ENCODE results near the gene ULBP3. TPM values are rescaled to one million over a fixed set of nuclear protein-coding genes. Genes with fewer than 3 reads are reported as not detected.
"Not testable (repeated sequence)": the region's sequence is repeated elsewhere in the genome, so short reads cannot be mapped to it uniquely, and the experiment has no call there.

ULBP3 gene
- total RNA-seq, 1 donor from 2014 or later: 24.2 TPM

DNA sequence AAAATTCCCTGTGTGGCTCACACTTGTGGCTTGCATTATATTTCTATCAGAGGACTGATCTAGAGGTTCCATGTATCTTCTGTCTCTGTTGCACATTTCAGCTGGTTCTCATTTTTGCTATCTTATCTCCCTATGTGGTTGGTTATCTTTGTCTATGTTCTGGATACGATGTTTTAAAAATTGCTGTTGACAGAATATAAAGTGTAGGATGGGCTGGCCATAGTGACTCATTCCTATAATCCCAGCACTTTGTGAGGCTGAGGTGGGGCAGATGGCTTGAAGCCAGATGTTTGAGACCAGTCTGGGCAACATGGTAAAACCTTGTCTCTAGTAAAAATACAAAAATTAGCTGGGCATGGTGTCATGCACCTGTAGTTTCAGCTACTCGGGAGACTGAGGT lies 9.9 kb upstream of the ULBP3 start:
- H3K27ac ChIP-seq: no peak overlapping the region
- no peaks in the 10 kb centered on the region for H3K4me1 ChIP-seq
- H3K9me3 ChIP-seq: no peaks in the 10 kb centered on the region
- intact Hi-C loops (cut with DNase I): no loop called here
- no peak overlapping the region for H3K4me3 ChIP-seq
- DNase-seq (ENCODE audit: low spot score in 2 of 2): peak in 1 of 2 donors; percentile 5
- TF ChIP-seq, protein P1, sequence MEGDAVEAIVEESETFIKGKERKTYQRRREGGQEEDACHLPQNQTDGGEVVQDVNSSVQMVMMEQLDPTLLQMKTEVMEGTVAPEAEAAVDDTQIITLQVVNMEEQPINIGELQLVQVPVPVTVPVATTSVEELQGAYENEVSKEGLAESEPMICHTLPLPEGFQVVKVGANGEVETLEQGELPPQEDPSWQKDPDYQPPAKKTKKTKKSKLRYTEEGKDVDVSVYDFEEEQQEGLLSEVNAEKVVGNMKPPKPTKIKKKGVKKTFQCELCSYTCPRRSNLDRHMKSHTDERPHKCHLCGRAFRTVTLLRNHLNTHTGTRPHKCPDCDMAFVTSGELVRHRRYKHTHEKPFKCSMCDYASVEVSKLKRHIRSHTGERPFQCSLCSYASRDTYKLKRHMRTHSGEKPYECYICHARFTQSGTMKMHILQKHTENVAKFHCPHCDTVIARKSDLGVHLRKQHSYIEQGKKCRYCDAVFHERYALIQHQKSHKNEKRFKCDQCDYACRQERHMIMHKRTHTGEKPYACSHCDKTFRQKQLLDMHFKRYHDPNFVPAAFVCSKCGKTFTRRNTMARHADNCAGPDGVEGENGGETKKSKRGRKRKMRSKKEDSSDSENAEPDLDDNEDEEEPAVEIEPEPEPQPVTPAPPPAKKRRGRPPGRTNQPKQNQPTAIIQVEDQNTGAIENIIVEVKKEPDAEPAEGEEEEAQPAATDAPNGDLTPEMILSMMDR (IDR thresholded peaks at IDR 0.05): no peak
- H3K27me3 ChIP-seq: no peaks in the 10 kb centered on the region
- no peaks in the 10 kb centered on the region for H3K36me3 ChIP-seq

DNA sequence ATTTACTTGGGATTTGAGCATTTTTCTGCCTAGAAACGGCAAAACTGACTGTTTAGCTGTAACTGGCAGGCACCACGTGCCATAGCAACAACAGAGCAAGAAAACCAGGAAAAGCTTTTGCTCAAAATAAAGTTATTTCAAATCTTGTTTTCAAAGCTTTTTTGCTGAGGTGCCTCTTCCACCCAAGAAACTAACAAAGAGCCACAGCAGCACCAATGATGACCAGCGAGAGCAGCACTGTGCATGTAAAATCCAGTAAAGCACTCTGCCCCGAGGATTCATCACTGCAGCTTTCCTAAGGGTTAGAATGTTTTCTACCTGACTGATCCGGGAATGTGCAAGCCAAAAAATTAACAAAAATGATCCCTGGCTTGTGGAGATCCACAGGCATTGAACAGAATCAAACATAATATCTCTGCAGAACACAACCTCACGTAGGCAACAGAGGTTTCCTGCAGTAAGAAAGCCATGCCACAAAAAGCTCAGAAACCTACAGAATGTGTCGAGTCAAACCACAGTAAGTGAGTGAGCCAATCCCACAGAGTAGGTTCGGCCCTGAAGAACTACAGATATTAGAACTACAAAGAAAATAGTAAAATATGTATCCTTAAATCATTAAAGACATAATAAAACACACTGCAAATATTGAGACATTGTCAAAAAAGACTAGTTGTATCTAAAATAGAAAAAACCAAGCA lies 7.4 kb upstream of the ULBP3 start:
- no peaks in the 10 kb centered on the region for H3K4me1 ChIP-seq
- no peak overlapping the region for H3K4me3 ChIP-seq
- no peak overlapping the region for H3K27ac ChIP-seq
- intact Hi-C loops (cut with DNase I): no loop called here
- no peak for DNase-seq (ENCODE audit: low spot score in 2 of 2)
- H3K27me3 ChIP-seq: no peaks in the 10 kb centered on the region
- H3K9me3 ChIP-seq: no peaks in the 10 kb centered on the region
- TF ChIP-seq, protein P1 (IDR thresholded peaks at IDR 0.05): no peak
- no peaks in the 10 kb centered on the region for H3K36me3 ChIP-seq

DNA sequence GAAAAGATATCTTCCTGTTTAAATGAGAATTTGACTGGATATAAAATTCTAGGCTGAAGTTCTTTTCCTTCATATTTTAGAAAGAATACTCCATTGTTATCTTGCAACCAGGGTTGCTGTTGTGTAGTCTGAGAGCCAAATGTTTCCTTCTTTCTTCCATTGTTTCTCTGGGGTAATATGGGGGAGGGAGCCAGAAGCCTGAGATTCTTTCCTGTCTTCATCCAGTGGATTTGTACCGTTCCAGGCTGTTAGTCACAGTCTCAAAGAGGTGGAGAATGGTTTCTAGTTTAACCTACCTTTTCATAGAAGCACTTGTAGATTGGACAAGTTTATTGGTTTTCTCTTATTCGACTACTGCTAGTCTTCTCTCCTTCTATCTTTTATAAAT lies 6.1 kb upstream of the ULBP3 start:
- intact Hi-C loops (cut with DNase I): no loop called here
- Histone ChIP-seq H3K4me3 (no peak overlapping the region), H3K27me3 (no peaks in the 10 kb centered on the region), H3K27ac (no peak overlapping the region), H3K36me3 (no peaks in the 10 kb centered on the region), H3K4me1 (no peaks in the 10 kb centered on the region), H3K9me3 (no peaks in the 10 kb centered on the region)
- TF ChIP-seq, protein P1 (IDR thresholded peaks at IDR 0.05): no peak
- no peak for DNase-seq (ENCODE audit: low spot score in 2 of 2)

DNA sequence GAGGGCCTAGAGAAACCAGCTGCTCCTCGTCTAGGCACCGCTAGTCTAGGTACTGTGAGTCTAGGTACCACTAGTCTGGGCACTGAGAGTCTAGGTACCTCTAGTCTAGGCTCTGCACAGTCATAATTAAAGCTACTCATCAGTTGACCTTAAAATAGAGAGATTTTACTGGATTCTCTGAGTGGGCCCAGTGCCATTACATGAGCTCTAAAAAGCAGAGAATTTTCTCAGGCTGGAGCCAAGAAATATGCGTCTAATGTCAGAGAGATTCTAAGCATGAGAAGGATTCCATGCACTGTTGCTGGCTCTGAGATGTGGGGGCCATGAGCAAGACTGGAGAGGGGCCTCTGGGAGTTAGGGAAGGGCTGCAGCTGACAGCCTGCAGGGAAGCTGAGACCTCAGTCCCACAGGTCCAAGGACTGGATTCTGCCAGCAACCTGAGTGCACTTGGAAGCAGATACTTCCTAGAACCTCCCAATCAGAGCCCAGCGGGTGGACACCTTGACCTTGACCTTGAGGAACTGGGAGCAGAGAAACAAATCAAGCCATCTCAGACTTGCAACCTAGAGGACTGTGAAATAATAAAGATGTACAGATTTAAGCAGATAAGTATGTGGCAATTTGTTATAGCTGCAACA lies 5.6 kb upstream of the ULBP3 start:
- H3K27ac ChIP-seq; intact Hi-C loops (cut with DNase I); H3K27me3 ChIP-seq: not testable (repeated sequence)

DNA sequence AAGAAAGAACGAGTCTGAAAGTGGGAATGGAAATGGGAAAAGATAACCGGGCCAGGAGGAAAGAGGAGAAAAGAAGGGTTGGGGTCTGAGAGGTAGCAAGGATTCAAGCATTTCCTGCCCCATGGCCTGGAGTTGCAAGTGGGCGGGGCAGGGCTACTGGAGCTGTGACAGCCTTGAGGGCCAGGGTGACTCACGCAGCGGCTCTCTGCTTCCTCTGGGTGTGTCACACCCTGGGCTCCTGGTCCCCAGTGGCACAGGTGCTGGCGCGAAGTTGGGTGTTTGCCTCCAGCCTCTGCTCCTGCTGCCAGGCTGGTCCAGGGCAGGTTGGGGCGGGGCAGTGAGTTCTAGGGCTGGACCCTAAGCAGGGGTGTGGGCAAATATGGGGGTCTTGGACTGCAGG lies 3.3 kb upstream of the ULBP3 start:
- Histone ChIP-seq H3K4me3 (no peak overlapping the region), H3K27ac (no peak overlapping the region), H3K36me3 (no peaks in the 10 kb centered on the region), H3K9me3 (no peaks in the 10 kb centered on the region), H3K4me1 (peaks cover 0 to 5% of the 10 kb centered on the region in 2 donors), H3K27me3 (no peaks in the 10 kb centered on the region)
- TF ChIP-seq, protein P1 (IDR thresholded peaks at IDR 0.05): no peak
- DNase-seq (ENCODE audit: low spot score in 2 of 2): peak in 1 of 2 donors; percentile 70
- intact Hi-C loops (cut with DNase I): no loop called here

More for the DNA sequence above, 5.6 kb upstream of the ULBP3 start:
- H3K9me3 ChIP-seq; H3K36me3 ChIP-seq; H3K4me3 ChIP-seq; DNase-seq (ENCODE audit: low spot score in 2 of 2); H3K4me1 ChIP-seq: not testable (repeated sequence)

DNA sequence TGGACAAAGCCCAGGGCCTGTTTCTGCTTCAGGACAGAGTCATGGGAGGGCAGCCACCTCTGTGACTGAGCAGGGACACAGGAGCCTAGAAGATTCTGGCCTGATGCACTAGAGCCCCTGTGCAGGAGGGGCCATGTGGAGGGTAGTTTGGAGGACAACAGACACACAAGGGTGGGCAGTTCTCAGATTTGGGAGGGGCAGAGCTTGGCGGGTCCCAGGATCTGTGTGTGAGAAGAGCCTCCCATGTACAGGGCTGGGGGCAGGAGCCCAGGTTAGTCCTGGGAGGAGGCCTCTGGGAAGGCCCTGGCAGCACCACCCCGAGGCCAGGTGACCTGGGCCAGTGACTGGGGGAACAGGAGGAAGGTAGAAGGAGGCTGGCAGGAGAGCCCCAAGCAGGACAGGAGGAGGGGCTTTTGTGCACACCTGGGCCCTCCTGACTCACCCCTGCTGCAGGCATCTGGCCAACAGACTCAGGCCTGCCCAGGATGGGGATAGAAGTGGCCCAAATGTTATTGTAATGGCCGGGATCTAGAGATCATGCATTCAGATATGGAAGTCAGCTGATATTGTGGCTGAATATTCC lies 1.4 kb upstream of the ULBP3 start:
- Histone ChIP-seq H3K4me3 (no peak overlapping the region), H3K27ac (no peak overlapping the region)
- intact Hi-C loops (cut with DNase I): no loop called here

More for the DNA sequence above, 1.4 kb upstream of the ULBP3 start:
- Histone ChIP-seq H3K27me3 (no peaks in the 10 kb centered on the region), H3K4me1 (peaks cover 0 to 5% of the 10 kb centered on the region in 2 donors), H3K36me3 (no peaks in the 10 kb centered on the region), H3K9me3 (no peaks in the 10 kb centered on the region)
- TF ChIP-seq, protein P1 (IDR thresholded peaks at IDR 0.05): no peak
- no peak for DNase-seq (ENCODE audit: low spot score in 2 of 2)
